MM.1S (cell line): ENCODE results near the gene PIK3IP1.

Source experiments
- DNase-seq: peaks from one replicate; pipeline ENCODE4 v3.0.0-alpha.2; 2015
- H2AFZ ChIP-seq: fragments of 300-600 bp; sonication (generic); 2 replicates; pipeline ENCODE4 v1.6.0; 2016; ENCODE audit warnings: antibody characterized with exemption, low read length
- H3F3A ChIP-seq: fragments of 300-600 bp; sonication (generic); 2 replicates; pipeline ENCODE4 v1.6.1; 2016; ENCODE audit warnings: mild to moderate bottlenecking, antibody characterized with exemption, low read length, moderate library complexity, mixed read lengths; ENCODE audit not compliant: insufficient read depth
- H3K27ac ChIP-seq: fragments of 300-600 bp; sonication (generic); 2 replicates; pipeline ENCODE4 v1.5.1; 2016; ENCODE audit warnings: mild to moderate bottlenecking, low read length
- H3K27me3 ChIP-seq: fragments of 300-600 bp; sonication (generic); replicated peaks from 2 replicates; pipeline ENCODE4 v1.6.0; 2016; ENCODE audit warnings: low read length; ENCODE audit not compliant: insufficient read depth
- H3K36me3 ChIP-seq: fragments of 300-600 bp; sonication (generic); replicated peaks from 2 replicates; pipeline ENCODE4 v1.6.1; 2016; ENCODE audit warnings: mild to moderate bottlenecking, low read length, mixed read lengths; ENCODE audit not compliant: insufficient read depth
- H3K4me1 ChIP-seq: fragments of 300-600 bp; sonication (generic); 2 replicates; pipeline ENCODE4 v1.6.1; 2016; ENCODE audit warnings: low read length, mixed read lengths
- H3K4me2 ChIP-seq: fragments of 300-600 bp; sonication (generic); 2 replicates; pipeline ENCODE4 v1.6.0; 2016; ENCODE audit warnings: low read depth, low read length
- H3K4me3 ChIP-seq: fragments of 300-600 bp; sonication (generic); 2 replicates; pipeline ENCODE4 v1.5.1; 2016; ENCODE audit warnings: low read length, mixed read lengths
- H3K79me2 ChIP-seq: fragments of 300-600 bp; sonication (generic); 2 replicates; pipeline ENCODE4 v1.6.1; 2016; ENCODE audit warnings: mixed run types, low read length, mixed read lengths
- H3K9ac ChIP-seq: fragments of 300-600 bp; sonication (generic); 2 replicates; pipeline ENCODE4 v1.6.1; 2016; ENCODE audit warnings: low read length, mixed read lengths
- H3K9me2 ChIP-seq: fragments of 300-600 bp; sonication (generic); replicated peaks from 2 replicates; pipeline ENCODE4 v1.6.1; 2016; ENCODE audit warnings: mild to moderate bottlenecking, low read length, mixed read lengths; ENCODE audit not compliant: insufficient read depth
- H3K9me3 ChIP-seq: fragments of 300-600 bp; sonication (generic); replicated peaks from 2 replicates; pipeline ENCODE4 v1.6.1; 2016; ENCODE audit warnings: mild to moderate bottlenecking, low read length, mixed read lengths; ENCODE audit not compliant: insufficient read depth
- H4K20me1 ChIP-seq: fragments of 300-600 bp; sonication (generic); 2 replicates; pipeline ENCODE4 v1.6.1; 2016; ENCODE audit warnings: mild to moderate bottlenecking, low read length, moderate library complexity, mixed read lengths; ENCODE audit not compliant: insufficient read depth
- EZH2 ChIP-seq: fragments of 300-600 bp; sonication (generic); optimal IDR thresholded peaks from 2 replicates; pipeline ENCODE3; 2017; ENCODE audit warnings: low read depth, mild to moderate bottlenecking, antibody characterized with exemption, low read length, mixed read lengths
- EZH2phosphoT487 ChIP-seq: fragments of 300-600 bp; sonication (generic); IDR thresholded peaks from 2 replicates; pipeline ENCODE4 v1.6.1; 2018; ENCODE audit warnings: antibody characterized with exemption, low read length
- TF ChIP-seq, protein P1 (sequence below): fragments of 300-600 bp; sonication (generic); IDR thresholded peaks from 2 replicates; pipeline ENCODE4 v1.5.1; 2016; ENCODE audit warnings: antibody characterized with exemption, low read length, mixed read lengths

Gene PIK3IP1

DNA sequence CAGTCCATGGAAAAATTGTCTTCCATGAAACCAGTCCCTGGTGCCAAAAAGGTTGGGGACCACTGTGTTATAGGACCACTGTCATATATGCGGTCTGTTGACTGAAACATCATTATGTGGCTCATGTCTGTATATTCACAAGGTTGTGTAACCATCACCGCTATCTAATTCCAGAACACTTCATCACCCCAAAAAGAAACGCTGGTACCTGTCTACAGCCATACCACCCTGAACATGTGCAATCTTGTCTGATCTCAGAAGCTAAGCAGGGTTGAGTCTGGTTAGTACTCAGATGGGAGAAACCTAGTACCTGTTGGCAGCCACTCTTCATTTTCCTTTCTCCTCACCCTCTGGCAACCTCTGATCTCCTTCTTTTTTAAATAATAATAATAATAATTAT lies 12.9 kb upstream of the PIK3IP1 start:
- TF ChIP-seq EZH2, result no peak
- TF ChIP-seq, protein P1, sequence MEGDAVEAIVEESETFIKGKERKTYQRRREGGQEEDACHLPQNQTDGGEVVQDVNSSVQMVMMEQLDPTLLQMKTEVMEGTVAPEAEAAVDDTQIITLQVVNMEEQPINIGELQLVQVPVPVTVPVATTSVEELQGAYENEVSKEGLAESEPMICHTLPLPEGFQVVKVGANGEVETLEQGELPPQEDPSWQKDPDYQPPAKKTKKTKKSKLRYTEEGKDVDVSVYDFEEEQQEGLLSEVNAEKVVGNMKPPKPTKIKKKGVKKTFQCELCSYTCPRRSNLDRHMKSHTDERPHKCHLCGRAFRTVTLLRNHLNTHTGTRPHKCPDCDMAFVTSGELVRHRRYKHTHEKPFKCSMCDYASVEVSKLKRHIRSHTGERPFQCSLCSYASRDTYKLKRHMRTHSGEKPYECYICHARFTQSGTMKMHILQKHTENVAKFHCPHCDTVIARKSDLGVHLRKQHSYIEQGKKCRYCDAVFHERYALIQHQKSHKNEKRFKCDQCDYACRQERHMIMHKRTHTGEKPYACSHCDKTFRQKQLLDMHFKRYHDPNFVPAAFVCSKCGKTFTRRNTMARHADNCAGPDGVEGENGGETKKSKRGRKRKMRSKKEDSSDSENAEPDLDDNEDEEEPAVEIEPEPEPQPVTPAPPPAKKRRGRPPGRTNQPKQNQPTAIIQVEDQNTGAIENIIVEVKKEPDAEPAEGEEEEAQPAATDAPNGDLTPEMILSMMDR, result no peak
- TF ChIP-seq EZH2phosphoT487, result no peak
- no peaks in the 10 kb centered on the region for H3K79me2 ChIP-seq
- H3K36me3 ChIP-seq, result no peaks in the 10 kb centered on the region
- H3F3A ChIP-seq, result peaks cover 6% of the 10 kb centered on the region; the same call in 1 of the 2 replicates
- no peak overlapping the region for H3K27ac ChIP-seq
- no peak overlapping the region for H3K4me3 ChIP-seq
- H3K9ac ChIP-seq, result no peak overlapping the region
- no peaks in the 10 kb centered on the region for H3K9me3 ChIP-seq
- H3K4me2 ChIP-seq, result no peak overlapping the region
- no peak for DNase-seq
- no peaks in the 10 kb centered on the region for H3K9me2 ChIP-seq
- H3K4me1 ChIP-seq, result peaks cover 10% of the 10 kb centered on the region
- no peaks in the 10 kb centered on the region for H4K20me1 ChIP-seq
- H3K27me3 ChIP-seq, result no peaks in the 10 kb centered on the region
- H2AFZ ChIP-seq, result no peak overlapping the region

DNA sequence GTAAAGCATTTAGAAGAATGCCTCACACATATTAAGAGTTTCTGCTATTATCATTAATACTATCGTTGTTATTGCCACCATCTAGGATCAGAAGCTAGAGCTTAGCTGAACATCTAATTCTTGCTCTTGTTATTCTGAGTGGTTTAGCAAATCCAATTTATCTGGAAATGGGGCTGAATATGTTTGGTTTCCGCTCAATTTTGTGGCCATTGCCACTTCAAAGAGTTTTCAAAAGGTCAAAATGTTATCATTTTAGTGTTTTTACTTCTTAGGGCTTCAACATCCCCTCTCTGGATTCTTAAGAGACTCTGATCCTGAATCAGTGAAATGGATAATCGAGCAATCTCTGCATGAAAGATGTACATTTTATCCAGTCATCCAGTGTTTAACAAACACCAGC lies 10.2 kb upstream of the PIK3IP1 start:
- Histone ChIP-seq H3K4me1 (no peaks in the 10 kb centered on the region), H3F3A (no peaks in the 10 kb centered on the region; the same call in 1 of the 2 replicates), H3K27me3 (no peaks in the 10 kb centered on the region), H2AFZ (no peak overlapping the region), H3K4me2 (no peak overlapping the region), H3K9ac (no peak overlapping the region), H4K20me1 (no peaks in the 10 kb centered on the region), H3K27ac (no peak overlapping the region), H3K79me2 (no peaks in the 10 kb centered on the region), H3K9me2 (no peaks in the 10 kb centered on the region), H3K9me3 (no peaks in the 10 kb centered on the region), H3K36me3 (no peaks in the 10 kb centered on the region), H3K4me3 (no peak overlapping the region)
- no peak for DNase-seq
- no peak for TF ChIP-seq EZH2

DNA sequence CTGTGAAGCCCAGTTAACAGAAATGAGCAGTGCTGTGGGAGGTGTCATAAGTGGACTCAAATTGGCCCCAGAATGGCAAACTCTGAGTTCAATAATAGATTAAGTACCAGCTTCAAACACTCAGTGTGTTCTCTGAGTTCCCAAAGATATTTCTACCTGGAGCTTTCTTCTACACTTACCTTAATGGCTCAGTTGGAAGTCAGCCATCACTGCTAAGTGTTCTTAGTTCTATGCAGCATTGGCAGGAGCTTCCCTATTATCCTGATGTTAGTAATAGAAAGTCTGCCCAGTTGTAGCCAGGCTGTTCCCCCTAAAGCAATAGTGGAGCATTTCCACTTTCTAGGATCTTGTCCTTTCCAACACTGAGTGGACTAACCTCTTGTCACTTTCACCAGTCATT lies 9.7 kb upstream of the PIK3IP1 start:
- H3K4me2 ChIP-seq, result no peak overlapping the region
- DNase-seq, result no peak

DNA sequence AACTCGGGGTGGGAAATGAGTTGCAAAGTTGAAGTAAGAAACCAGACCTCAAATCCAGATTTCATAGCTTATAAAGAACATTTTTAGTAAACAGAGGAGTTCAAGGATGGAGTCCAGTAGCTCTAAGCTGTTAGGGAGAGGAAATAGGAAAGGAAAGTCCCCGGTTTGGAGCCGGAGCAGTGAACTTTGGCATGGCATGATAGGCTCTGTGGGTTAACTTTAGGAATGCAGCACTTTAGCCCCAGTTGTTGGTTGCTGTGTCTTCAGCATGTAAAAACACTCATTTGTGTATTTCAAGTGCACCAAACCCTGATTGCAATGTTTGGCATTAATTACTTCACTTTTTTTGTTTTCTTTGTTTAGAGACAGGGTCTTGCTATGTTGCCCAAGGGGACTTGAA lies 8.6 kb upstream of the PIK3IP1 start:
- Histone ChIP-seq H3K4me3 (no peak overlapping the region), H3K9me2 (no peaks in the 10 kb centered on the region), H2AFZ (no peak overlapping the region), H3K79me2 (no peaks in the 10 kb centered on the region), H3K27me3 (no peaks in the 10 kb centered on the region), H3K9me3 (no peaks in the 10 kb centered on the region), H3F3A (no peaks in the 10 kb centered on the region), H3K4me2 (no peak overlapping the region), H4K20me1 (no peaks in the 10 kb centered on the region), H3K27ac (no peak overlapping the region), H3K4me1 (no peaks in the 10 kb centered on the region), H3K9ac (no peak overlapping the region), H3K36me3 (no peaks in the 10 kb centered on the region)
- no peak for DNase-seq
- TF ChIP-seq EZH2phosphoT487, result no peak
- TF ChIP-seq EZH2, result no peak
- TF ChIP-seq, protein P1, result no peak

More for the DNA sequence above, 9.7 kb upstream of the PIK3IP1 start:
- H3K9ac ChIP-seq, result no peak overlapping the region
- no peaks in the 10 kb centered on the region for H3K79me2 ChIP-seq
- H3F3A ChIP-seq, result no peaks in the 10 kb centered on the region; the same call in 1 of the 2 replicates
- H4K20me1 ChIP-seq, result no peaks in the 10 kb centered on the region
- H2AFZ ChIP-seq, result no peak overlapping the region
- H3K36me3 ChIP-seq, result no peaks in the 10 kb centered on the region
- no peaks in the 10 kb centered on the region for H3K27me3 ChIP-seq
- H3K9me3 ChIP-seq, result no peaks in the 10 kb centered on the region
- TF ChIP-seq EZH2phosphoT487 (no peak), EZH2 (no peak)
- H3K9me2 ChIP-seq, result no peaks in the 10 kb centered on the region
- H3K4me3 ChIP-seq, result no peak overlapping the region
- no peaks in the 10 kb centered on the region for H3K4me1 ChIP-seq
- H3K27ac ChIP-seq, result no peak overlapping the region
